Measurements from ENCODE around the gene ATP9B.

GRCh38 chr18:79064228-79064627 lies 5.0 kb upstream of the ATP9B start:
- TF ChIP-seq, protein P1, sequence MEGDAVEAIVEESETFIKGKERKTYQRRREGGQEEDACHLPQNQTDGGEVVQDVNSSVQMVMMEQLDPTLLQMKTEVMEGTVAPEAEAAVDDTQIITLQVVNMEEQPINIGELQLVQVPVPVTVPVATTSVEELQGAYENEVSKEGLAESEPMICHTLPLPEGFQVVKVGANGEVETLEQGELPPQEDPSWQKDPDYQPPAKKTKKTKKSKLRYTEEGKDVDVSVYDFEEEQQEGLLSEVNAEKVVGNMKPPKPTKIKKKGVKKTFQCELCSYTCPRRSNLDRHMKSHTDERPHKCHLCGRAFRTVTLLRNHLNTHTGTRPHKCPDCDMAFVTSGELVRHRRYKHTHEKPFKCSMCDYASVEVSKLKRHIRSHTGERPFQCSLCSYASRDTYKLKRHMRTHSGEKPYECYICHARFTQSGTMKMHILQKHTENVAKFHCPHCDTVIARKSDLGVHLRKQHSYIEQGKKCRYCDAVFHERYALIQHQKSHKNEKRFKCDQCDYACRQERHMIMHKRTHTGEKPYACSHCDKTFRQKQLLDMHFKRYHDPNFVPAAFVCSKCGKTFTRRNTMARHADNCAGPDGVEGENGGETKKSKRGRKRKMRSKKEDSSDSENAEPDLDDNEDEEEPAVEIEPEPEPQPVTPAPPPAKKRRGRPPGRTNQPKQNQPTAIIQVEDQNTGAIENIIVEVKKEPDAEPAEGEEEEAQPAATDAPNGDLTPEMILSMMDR (IDR thresholded peaks at IDR 0.05) = no peak
- TF ChIP-seq POLR2A (IDR thresholded peaks at IDR 0.05) = no peak

All from vagina (tissue), 2 donors.